ENCODE results near the gene MYO1E.
A peak's percentile ranks its signal among the peaks of the same experiment; 100 is the strongest.
"Not testable (repeated sequence)": the region's sequence is repeated elsewhere in the genome, so short reads cannot be mapped to it uniquely, and the experiment has no call there.

Gene MYO1E

DNA sequence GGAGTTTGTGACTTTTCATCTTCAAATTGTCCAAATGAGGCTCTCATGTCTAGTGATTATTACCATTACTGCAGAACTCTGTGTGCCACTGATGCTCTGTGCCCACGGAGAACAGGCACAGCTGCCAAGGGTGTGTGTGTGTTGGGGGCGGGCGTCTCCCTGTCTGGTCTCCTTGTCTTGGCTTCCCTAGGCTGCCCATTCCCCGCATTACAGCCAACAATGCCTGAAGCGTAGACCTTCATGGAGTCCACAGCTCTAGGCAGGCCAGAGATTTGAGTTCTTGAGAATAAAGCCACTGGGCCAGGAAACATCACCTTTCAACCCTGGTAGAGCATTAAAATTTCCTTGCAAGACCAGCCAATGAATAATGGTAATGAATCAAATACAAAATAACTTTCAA is 225.0 kb downstream of the MYO1E start:
- H3K4me3 ChIP-seq (ENCODE audit: low read depth, low read length), result no peak overlapping the region

DNA sequence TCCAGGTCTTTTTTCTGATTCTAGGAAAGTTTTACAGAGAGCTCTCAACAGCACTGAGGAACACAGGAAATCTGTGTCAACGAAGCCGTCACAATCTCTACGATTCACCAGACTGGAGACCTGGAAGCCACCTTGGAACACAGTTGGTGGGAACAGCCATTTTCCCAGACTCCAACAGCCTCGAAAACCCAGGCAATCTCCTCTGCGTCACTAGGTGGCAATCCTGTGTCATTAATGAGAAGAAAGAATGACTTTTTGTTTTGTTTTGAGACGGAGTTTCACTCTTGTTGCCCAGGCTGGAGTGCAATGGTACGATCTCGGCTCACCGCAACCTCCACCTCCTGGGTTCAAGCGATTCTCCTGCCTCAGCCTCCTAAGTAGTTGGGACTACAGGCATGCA is 228.1 kb downstream of the MYO1E start:
- H3K4me3 ChIP-seq (ENCODE audit: low read depth, low read length), result not testable (repeated sequence)

DNA sequence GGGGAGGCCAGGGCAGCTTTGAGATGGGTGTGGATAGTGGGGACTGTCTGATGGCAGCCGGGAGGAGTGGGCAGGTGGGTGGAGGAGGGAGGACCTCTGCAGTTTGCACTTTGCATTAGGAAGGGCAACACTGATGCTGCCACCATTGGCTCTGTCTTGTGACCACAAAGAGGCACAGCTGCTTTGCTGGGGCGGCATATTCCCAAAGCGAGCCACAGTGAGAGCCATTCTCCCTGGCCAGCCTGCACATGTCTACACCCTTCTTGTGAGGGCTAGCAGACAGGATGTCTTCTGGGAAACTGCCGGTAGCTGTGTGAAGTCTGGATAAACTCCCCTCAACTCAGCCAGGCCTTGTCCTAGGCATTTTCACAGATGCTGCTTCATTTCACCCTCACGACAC is 229.4 kb downstream of the MYO1E start:
- no peak overlapping the region for H3K4me3 ChIP-seq (ENCODE audit: low read depth, low read length)

DNA sequence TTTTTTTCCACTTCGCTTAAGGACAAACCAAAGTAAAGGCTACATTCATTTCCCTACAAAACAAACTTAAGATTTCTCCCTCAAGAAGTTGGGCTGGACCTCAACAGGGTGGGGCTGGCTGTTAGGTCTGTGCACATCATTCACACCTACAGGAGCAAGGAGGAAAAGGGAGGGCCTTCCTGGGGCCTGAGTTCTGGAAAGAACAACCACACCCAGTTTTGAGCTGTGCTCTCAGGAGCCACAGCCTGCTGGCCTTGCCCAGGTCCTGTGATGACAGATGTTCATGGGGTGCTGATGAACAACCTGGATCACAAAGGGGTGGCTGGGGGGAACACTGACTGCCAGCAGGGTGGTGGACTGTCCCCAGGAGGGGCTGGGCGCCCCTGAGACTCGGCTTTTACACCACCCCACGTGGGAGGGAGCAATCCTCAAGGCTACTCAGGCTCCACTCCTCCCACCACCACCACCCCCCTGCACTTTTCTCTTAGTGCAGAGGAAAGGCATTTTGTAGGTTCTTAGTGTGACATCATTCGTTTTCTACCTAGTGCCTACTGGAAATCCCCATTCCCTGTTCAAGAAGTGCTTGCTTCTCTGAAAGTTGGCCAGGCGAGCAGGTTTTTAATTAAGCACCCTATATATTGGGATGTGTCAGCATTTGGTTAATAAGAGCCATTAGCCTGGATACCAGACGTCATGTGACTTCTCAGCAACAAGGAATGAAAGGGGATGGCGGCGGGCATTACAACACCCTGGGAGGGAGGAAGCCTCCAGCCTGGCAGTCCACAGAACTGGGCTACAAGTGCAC is 232.0 kb downstream of the MYO1E start:
- H3K4me3 ChIP-seq (ENCODE audit: low read depth, low read length), result no peak overlapping the region

DNA sequence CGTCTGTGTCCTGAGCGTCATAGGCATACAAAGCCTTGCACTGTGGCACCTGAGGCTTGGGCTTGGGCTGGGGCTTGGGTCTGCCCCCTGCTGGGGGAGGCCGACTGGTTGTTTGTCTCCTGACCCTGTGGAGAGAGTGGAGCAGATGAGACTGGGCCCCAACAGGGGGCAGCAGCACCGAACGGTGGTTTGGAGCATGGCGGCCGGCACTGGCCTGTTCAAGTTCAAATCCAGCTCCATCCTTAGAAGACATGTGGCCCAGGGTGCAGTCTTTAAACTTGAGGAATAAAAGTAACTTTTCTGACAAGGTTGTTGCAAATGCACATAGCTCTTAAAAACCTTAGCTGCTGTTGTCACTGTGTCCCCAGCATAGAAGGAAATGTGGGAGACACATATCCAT is 234.4 kb downstream of the MYO1E start:
- H3K4me3 ChIP-seq (ENCODE audit: low read depth, low read length), result no peak overlapping the region

DNA sequence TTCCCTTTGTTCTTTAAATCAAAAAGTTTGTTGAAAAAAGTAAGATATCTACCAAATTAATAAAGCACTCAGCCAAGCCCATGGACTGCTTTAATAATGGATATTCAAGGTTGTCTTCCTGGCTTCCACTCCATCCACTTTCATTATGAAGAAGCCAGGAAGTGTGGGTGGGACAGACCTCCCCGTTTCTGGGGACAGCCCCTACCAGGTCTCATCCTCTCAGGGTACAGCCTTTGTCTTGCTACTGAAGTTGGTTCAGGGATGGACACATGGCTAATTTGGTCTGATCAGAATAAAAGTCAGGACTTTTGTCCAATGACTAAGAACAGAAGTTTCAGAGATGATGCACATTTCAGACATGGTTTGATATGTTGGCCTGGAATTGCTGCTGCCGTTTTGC is 235.1 kb downstream of the MYO1E start:
- no peak overlapping the region for H3K4me3 ChIP-seq (ENCODE audit: low read depth, low read length)

DNA sequence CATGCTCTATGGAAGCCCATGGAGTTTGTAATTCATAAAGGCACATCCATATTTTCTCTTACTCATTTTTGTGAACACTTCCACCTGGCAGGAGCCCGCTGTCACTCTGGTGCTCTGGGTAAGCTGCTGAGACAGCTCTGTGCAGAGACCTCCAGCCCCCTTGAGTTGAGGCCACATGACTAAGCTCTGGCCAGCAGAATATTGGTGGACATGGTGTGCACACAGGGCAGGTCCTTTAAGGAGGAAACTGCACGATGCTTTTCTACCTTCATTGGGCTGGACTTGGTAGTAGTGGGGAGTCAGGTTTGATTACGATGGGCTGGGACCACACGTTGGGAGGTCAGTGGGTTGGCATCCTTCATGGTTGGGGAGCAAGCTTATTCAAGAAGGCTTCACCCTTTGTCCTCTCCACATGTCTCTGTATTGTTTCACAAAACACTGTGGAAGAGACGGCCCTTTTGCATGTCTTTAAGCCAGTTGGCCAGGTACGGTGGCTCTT is 238.7 kb downstream of the MYO1E start:
- H3K4me3 ChIP-seq (ENCODE audit: low read depth, low read length), result no peak overlapping the region

DNA sequence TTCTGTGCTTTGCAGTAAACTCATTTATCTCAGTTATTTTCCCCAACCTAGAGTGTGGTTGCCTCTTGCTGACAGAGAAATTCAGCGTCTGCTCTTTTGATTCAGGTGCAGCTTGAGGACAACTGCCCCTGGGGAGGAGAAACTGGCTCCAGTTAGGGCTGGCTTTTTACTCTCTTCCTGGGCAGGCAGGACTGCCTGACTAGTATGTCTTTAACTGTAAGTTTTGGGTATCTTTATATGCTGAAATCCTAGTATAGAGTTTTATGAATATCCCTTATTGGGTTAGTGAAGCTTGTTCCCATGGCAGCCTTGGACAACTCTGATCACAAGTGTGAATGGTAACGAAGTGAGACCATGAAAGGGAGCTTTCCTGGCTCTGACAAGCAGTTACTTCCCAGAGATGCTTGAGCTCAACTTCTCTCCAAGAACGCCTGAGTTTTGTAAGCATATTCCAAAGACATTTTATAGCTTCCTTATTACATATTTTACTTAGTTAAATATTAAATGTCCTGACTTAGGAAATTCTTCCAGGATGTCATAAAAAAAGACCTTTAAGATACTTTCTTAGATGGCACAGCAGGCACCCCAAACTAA is 240.6 kb downstream of the MYO1E start:
- H3K4me3 ChIP-seq (ENCODE audit: low read depth, low read length), result no peak overlapping the region

DNA sequence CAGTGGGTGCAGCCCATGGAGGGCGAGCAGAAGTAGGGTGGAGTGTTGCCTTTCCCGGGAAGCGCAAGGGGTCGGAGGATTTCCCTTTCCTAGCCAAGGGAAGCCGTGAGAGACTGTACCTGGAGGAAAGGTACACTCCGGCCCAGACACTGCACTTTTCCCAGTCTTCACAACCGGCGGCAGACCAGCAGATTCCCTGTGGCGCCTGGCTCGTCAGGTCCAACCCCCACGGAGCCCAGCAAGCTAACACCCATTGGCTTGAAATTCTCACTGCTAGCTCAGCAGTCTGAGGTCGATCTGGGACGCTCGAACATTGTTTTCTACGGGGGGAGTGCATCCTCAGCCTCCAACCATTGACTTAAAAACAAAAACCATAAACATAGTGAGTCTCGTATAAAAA is 241.2 kb downstream of the MYO1E start:
- H3K4me3 ChIP-seq (ENCODE audit: low read depth, low read length), result no peak overlapping the region

DNA sequence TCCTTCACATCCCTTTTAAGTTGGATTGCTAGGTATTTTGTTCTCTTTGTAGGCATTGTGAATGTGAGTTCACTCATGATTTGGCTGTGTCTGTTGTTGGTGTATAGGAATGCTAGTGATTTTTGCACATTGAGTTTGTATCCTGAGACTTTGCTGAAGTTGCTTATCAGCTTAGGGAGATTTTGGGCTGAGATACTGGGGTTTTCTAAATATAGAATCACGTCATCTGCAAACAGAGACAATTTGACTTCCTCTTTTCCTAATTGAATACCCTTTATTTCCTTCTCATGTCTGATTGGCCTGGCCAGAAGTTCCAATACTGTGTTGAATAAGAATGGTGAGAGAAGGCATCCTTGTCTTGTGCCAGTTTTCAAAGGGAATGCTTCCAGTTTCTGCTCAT is 245.4 kb downstream of the MYO1E start:
- not testable (repeated sequence) for H3K4me3 ChIP-seq (ENCODE audit: low read depth, low read length)

DNA sequence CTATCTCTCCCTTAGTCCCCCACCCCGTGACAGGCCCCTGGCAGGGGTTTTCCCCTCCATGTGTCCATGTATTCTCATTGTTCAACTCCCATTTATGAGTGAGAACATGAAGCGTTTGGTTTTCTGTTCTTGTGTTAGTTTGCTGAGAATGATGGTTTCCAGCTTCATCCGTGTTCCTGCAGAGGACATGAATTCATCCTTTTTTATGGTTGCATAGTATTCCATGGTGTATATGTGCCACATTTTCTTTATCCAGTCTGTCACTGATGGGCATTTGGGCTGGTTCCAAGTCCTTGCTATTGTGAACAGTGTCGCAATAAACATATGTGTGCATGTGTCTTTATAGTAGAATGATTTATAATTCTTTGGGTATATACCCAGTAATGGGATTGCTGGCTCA is 247.0 kb downstream of the MYO1E start:
- not testable (repeated sequence) for H3K4me3 ChIP-seq (ENCODE audit: low read depth, low read length)

DNA sequence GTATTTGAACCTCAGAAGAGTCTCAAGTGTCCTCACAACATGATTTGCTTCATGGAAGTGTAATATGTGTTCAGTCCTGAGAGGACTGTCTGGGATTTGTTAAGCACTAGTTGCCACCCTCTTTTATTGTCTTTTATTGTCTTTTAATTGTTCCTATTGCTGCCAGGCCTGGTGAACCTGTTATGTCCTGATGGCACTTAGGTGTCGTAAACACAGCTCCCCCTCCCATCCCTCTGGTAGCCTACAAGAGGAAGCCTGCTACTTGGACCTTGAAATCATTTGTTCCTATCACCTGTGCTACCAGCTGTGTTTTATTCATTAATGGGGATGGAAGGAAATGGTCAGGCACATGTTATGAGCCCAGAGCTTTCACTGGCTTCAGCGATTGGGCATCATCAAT is 248.4 kb downstream of the MYO1E start:
- no peak overlapping the region for H3K4me3 ChIP-seq (ENCODE audit: low read depth, low read length)

DNA sequence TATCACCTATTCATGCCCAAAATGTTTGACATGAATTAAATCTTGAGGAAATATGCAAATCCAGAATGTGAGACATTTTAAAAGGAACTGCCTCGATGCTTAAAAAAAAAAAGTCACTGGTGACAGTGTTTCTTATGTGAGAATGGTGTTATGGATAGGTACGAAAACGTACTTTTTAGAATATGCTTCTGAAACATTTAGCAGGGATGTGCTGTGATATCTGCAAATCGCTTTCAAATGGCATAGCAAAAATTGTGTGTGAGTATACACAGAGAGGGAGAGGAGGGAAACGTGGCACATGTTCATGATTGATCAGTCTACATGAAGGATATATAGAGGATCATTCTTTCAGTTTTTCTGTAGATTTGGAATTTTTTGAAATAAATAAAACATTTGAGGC is 251.7 kb downstream of the MYO1E start:
- no peak overlapping the region for H3K4me3 ChIP-seq (ENCODE audit: low read depth, low read length)

DNA sequence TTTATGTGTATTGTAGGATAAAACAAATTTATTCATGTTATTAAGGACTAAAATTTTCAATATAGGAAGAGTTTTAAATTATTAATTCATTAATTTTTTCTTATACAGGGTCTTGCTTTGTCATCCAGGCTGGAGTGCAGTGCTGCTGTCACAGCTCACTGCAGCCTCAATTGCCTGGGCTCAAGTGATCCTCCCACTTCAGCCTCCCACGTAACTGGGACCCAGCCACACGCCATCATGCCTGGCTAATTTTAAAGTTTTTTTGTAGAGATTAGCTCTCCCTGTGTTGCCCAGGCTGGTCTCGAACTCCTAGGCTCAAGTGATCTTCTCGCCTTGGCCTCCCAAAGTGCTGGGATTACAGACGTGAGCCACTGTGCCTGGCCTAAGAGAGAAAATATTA is 253.0 kb downstream of the MYO1E start:
- H3K4me3 ChIP-seq (ENCODE audit: low read depth, low read length), result no peak overlapping the region

DNA sequence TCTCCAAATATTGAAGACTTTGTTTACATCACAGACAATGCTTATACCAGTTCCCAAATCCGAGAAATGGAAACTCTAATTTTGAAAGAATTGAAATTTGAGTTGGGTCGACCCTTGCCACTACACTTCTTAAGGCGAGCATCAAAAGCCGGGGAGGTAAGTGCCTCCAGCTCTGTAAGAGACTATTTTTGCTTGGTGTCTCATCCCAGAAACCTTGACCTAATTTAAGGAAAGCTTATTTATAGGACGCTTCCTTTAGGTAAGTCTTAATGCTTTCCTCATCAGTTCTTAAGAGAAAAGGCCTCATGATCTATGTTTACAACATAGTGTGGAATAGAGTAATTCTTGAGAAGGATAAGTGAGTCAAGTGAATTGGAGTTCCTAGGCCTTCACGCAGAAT is 255.9 kb downstream of the MYO1E start:
- no peak overlapping the region for H3K4me3 ChIP-seq (ENCODE audit: low read depth, low read length)

DNA sequence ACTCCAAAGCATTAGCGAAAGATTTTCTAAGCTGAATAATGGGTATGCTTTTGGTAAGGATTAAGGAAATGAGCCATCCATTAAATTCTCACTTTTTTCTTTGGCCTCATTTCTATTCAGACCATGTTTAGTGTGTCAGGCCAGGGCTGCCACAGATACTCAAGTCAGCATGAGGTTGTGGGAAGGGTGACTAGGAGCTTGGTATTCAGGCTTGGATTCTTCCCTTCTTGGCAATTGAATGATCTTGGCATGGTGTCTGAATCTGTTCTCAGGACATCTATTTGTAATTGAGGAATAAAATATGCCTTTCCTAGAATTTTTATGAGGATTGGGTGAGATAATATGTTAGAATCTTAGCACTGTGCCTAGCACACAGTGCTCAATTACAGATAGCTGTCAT is 256.5 kb downstream of the MYO1E start:
- no peak overlapping the region for H3K4me3 ChIP-seq (ENCODE audit: low read depth, low read length)

DNA sequence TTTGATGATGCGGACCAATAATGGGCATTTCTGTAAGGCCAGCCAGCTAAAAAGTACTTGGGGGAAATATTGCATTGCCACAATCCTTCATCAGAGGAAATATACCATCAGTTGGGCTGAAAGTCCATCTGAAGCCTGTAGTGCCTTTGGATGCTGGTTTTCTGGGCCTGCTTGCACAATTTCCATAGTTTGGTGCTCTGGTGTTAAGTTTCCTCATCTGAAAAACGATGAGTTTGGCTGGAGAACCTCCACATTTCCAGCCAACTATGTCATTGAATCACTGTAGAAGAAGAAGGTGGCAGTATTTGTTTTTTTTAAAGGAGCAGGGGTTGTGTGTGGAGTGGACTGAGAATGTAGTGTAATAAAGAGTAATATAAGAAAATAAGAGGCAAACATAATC is 257.6 kb downstream of the MYO1E start:
- no peak overlapping the region for H3K4me3 ChIP-seq (ENCODE audit: low read depth, low read length)

DNA sequence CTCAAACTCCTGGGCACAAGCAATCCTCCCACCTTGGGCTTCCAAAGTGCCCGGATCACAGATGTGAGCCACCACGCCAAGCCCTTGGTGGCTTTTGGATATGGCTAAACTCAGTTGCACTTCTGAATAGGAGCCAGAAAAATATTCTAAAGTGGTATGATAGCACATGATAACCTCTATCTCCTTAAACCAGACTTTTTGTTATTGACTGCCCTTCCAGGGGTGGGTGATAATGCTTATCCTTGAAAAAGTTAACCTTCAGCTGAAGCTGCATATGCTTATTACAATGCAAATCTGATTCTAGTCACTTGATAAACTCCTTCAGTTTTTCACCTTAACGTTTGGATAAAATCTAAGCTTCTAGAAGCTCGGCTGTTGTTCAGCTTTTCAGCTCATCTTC is 261.4 kb downstream of the MYO1E start:
- H3K4me3 ChIP-seq (ENCODE audit: low read depth, low read length), result no peak overlapping the region

DNA sequence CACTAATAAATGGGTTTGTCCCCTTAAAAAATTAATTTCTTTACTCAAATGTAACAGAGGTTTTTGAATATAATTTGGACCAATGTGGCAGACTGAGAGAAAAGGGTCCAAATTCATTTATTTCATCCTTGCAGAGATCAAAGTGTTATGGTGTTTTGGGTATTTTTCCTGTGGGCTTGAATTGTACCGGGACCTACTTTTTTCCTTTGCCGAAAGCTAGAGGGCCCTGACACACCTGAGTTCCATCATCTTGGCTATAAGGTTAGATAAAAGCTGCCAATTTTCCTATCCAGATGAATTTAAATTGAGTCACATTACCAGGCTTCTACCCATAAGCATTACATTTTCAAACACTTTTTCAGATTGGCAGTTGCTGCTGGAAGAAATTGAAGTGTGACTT is 266.8 kb downstream of the MYO1E start:
- peak overlapping the region; percentile 90 for H3K4me3 ChIP-seq (ENCODE audit: low read depth, low read length)

DNA sequence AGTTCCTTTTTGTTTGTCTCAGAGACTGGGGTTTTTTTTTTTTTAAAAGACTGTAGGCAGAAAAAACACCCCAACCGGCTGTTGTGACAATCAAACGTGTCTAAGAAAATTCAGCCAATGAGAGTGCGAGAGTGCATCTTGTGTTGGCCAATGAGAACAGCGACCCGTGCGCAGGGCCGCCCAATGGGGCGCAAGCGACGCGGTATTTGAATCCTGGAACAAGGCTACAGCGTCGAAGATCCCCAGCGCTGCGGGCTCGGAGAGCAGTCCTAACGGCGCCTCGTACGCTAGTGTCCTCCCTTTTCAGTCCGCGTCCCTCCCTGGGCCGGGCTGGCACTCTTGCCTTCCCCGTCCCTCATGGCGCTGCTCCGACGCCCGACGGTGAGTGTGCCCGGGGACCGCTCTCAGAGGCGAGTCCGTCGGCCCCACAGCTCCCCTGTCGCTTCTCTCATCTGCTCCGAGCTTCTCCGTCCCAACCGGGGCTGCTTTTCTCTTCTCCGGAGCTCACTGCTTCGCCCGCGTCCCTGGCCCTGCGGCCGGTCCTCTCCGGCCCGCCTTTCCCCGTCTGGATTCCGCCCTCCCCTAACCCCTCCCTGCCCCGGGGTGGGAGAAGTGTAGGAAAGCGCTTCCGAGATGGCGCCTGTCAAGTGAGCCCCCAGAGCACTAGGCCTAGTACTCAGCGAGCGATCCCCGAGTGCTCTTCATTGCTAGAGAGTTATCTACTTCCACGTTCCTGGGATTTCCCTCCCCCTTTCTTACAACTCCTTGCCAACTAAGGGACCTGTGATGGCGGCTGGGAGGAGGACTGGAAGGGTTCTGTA is 267.5 kb downstream of the MYO1E start, which contains the start of gene CCNB2:
Gene CCNB2 (plus strand): TSS at position 235 of the 821 bp plus-strand sequence. CDS start 123 bp downstream, at position 358.
- peak within 1 kb of the TSS; percentile 90 for H3K4me3 ChIP-seq (ENCODE audit: low read depth, low read length)

DNA sequence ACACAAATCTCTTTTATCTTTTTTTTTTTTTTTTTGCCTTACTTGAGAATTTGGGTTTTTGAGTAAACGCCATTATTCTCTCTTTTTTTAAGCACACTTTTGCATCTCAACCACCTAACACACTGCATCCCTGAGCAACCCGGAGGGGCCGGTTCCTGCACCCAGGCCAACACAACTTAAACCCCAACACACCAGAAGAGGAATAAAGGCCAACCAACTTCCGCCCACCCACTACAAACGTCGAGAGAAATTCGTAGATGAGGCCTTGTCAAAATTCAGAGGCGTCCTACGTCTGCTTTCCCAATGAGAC is 268.1 kb downstream of the MYO1E start:
- H3K4me3 ChIP-seq (ENCODE audit: low read depth, low read length), result peak overlapping the region; percentile 90

DNA sequence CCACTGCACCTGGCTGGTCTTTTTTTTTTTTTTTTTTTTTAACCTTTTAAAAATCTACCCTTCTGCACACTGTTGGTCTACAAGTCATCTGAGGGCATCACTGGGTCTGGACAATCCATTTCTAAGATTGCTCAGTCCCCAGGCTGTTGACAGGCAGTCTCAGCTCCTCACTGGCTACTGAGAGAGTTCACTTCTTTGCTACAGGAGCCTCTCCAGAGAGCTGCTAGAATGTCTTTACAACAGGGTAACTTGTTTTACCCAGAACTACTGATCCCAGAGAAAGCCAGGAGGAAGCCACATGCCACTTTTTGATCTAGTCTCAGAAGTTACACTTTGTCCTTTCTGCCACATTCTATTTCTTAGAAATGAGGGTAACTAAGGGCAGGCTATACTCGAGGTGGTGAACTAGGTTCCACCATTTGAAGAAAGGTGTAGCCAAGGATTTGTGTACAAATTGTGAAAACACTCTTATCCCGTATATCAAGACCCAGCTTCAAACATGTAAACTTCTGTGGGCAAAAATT is 273.4 kb downstream of the MYO1E start:
- no peak overlapping the region for H3K4me3 ChIP-seq (ENCODE audit: low read depth, low read length)

Data from iPS-11a (cell line).